SW480 (cell line): ENCODE data around the gene FBXO4.
"Not testable (repeated sequence)": the region's sequence is repeated elsewhere in the genome, so short reads cannot be mapped to it uniquely, and the experiment has no call there.

Experiments used
- DNase-seq: peaks from one replicate; pipeline ENCODE4 v3.0.0-alpha.2; 2016; ENCODE audit warnings: low spot score

The FBXO4 gene

GRCh38 chr5:41924526-41924871, 582 bp upstream of the FBXO4 start:
- no peak for DNase-seq

GRCh38 chr5:41925555-41925951, 472 bp downstream of the FBXO4 start:
- DNase-seq = peak; percentile 26

GRCh38 chr5:41927604-41928003, 2.5 kb downstream of the FBXO4 start:
- no peak for DNase-seq

- DNase-seq = no peak
These were observed 4.0 kb downstream of the FBXO4 start for GRCh38 chr5:41929035-41929434.

GRCh38 chr5:41932770-41933169, 7.7 kb downstream of the FBXO4 start:
- DNase-seq = no peak

- no peak for DNase-seq
These were observed 10.5 kb downstream of the FBXO4 start for GRCh38 chr5:41935544-41935943.

- DNase-seq = no peak
These were observed 15.6 kb downstream of the FBXO4 start for GRCh38 chr5:41940641-41941040.

- not testable (repeated sequence) for DNase-seq
These were observed 20.4 kb downstream of the FBXO4 start for GRCh38 chr5:41945332-41945955.

GRCh38 chr5:41951224-41951623, 26.1 kb downstream of the FBXO4 start:
- no peak for DNase-seq

GRCh38 chr5:41954286-41954685, 29.2 kb downstream of the FBXO4 start:
- no peak for DNase-seq

- DNase-seq = no peak
These were observed 30.4 kb downstream of the FBXO4 start for GRCh38 chr5:41955432-41956024.

- no peak for DNase-seq
These were observed 31.9 kb downstream of the FBXO4 start for GRCh38 chr5:41956943-41957342.

- no peak for DNase-seq
These were observed 35.4 kb downstream of the FBXO4 start for GRCh38 chr5:41960481-41960880.

GRCh38 chr5:41961736-41962135, 36.7 kb downstream of the FBXO4 start:
- DNase-seq = no peak

- DNase-seq = no peak
These were observed 37.4 kb downstream of the FBXO4 start for GRCh38 chr5:41962491-41962890.

- DNase-seq = no peak
These were observed 41.5 kb downstream of the FBXO4 start for GRCh38 chr5:41966401-41967105.

- no peak for DNase-seq
These were observed 42.3 kb downstream of the FBXO4 start for GRCh38 chr5:41967401-41967800.

GRCh38 chr5:41968153-41968723, 43.2 kb downstream of the FBXO4 start:
- no peak for DNase-seq

- no peak for DNase-seq
These were observed 48.0 kb downstream of the FBXO4 start for GRCh38 chr5:41973087-41973486.

GRCh38 chr5:41973887-41974286, 48.8 kb downstream of the FBXO4 start:
- DNase-seq = no peak

- DNase-seq = no peak
These were observed 53.6 kb downstream of the FBXO4 start for GRCh38 chr5:41978676-41979075.

GRCh38 chr5:41980396-41980795, 55.3 kb downstream of the FBXO4 start:
- DNase-seq = no peak

GRCh38 chr5:41980870-41981269, 55.8 kb downstream of the FBXO4 start:
- no peak for DNase-seq
